CD4-positive, alpha-beta T cell treated with Interleukin-10 for 1 hour (primary cell): ENCODE measurements around the gene PLXNB2.
"Not testable (repeated sequence)": the region's sequence is repeated elsewhere in the genome, so short reads cannot be mapped to it uniquely, and the experiment has no call there.

Experiments used
- DNase-seq: peaks from one replicate; pipeline ENCODE4 v3.0.0-alpha.2; 2020

PLXNB2 gene

GRCh38 chr22:50278956-50279619, 28.4 kb downstream of the PLXNB2 start:
- DNase-seq: no peak

- no peak for DNase-seq
Observed at GRCh38 chr22:50278461-50278860, 29.0 kb downstream of the PLXNB2 start.

DNA sequence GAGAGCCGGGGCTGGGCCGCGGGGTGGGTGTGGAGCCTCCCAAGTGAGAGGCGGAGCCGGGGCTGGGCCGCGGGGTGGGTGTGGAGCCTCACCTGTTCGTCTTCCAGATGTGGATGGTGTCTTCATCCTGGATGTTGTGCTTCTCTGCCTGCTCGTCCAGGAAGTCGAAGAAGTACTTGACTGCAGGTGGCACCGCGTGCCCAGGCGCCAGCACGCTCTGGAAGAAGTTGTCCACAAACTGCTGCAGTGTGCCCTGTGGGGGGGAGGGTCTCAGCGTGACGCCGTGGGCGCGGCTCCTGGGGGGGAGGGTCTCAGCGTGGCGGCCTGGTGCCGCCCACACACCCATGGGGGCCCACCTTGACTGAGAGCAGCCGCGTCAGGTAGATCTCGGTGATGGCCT, 29.7 kb downstream of the PLXNB2 start:
- DNase-seq: no peak

GRCh38 chr22:50276143-50276542, 31.3 kb downstream of the PLXNB2 start:
- DNase-seq: peak; percentile 66

DNA sequence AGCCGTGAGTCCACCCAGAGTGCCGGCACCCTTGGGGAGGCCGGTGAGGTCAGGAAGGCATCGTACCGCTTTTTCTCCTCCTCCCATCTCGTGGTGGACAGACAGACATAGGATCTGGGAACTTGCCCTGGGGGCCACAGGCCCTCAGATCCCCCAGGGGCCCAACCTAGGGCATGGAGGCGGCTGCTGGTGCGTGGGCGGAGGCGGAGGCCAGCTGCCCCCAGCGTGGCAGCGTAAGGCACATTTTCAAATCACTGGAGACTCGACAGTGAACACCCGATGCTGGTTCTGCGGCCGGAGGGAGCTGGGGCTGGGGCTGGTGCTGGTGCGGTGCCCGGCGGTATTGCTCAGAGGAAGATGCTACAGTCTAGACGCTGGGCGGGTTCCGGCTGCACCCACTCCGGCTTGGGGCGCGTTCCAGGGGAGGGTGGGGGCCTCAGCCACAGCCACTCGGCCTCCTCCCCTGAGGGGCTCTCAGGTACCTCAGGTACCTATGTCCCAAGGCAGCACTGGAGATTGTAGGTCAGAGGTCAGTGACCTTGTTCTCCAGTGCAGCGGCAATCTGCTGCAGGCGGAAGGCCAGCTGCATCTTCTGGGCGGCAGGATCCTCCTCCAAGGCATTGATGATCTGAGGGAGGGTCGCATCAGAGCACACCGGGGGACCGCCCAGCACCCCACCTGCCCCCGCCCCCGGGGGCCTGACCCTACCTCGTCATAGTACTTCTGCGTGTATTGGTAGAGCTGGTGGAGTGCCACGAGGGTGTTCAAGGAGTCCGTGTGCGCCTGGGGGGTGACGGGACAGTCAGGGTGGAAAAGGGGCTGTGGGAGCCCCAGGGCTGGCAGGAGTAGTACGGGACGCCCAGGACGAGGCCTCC, 32.0 kb downstream of the PLXNB2 start:
- no peak for DNase-seq

- no peak for DNase-seq
Observed at GRCh38 chr22:50274771-50275170, 32.7 kb downstream of the PLXNB2 start.

- peak; percentile 62 for DNase-seq
Observed at GRCh38 chr22:50274311-50274710, 33.1 kb downstream of the PLXNB2 start.

GRCh38 chr22:50273781-50274180, 33.7 kb downstream of the PLXNB2 start:
- DNase-seq: not testable (repeated sequence)

DNA sequence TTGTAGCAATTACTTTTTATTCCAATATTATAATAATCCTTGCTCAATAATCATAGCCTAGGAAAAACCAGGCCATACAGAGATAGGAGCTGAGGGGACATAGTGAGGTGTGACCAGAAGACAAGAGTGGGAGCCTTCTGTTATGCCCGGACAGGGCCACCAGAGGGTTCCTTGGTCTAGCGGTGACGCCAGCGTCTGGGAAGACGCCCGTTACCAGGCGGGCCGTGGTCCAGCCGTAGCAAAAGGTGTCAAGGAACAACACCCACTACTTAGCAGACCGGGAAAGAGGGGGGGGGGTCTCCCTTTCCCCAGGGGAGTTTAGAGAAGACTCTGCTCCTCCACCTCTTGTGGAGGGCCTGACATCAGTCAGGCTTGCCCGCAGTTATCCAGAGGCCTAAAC, 34.1 kb downstream of the PLXNB2 start:
- DNase-seq: not testable (repeated sequence)

DNA sequence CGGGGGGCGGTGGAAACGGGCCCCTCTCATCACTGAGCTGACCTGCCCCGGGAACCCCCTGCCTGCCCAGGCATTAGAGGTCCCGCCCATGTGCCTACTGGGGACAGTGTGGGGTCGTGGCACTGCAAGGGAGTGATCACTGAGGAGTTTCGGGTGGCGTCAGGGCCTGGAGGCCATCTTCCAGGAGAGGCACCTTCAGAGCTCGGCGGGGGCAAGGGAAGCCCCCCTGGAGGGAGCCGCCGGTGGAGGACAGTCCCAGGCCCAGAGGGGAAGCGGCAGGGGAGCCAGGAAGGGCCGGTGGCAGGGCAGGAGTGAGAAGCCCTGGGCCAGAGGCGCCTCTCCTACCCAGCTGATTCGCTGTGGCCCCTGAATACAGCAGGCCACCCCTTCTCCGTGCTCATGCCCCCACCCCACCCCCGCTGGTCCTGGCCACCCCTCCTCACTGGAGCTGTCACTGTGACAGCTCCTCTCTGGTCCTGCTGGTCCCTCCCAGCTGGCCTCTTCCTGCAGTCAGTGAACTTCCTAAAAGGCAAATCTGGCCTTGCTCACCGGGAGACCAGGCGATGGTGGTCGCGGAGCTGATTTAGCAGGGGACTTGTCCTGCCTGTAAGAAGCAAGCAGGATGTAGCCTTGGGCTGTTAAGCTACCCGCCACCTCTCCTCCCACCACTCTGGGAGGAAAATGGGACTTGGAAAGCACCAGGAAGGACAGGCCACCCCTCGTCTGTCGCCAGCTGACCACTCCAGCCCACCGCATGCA, 35.2 kb downstream of the PLXNB2 start:
- no peak for DNase-seq

GRCh38 chr22:50271519-50271970, 35.9 kb downstream of the PLXNB2 start:
- peak; percentile 72 for DNase-seq

DNA sequence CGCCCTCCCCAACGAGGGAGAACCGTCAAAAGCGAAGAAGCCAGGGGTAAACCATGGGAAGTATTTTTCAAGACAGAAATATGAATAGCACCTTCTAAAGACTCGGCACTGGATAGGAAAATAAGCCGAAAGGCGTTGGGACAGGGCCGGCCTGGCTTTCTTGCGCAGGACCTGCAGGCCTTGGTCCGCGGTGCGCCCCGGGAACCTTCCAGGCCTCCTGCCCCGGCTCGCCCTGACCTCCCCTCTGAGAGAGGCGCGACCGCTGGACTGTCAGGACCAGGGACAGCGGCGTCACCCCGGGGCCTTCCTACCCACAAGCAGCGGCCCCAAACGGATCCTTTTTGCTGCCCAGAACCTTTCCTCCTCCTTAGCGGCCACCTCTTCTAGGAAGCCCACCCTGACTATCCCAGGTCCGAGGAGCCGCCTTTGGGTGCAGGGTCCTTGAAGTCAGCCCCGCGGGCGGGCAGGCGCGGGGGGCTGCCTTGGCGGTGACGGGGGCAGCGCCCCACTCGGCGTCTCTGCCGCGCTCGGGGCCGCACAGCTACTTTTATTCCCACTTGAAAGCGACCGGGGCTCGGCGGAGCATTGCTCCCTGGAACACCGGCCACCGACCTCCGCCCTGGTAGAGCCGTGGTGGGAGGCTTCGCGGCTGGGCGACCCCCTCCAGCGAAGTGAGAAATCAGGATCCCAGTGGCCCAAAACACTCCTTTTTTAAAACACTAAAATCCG, 36.6 kb downstream of the PLXNB2 start:
- DNase-seq: peak; percentile 74

GRCh38 chr22:50269970-50270665, 37.3 kb downstream of the PLXNB2 start, which contains the start of gene MAPK11:
Gene MAPK11 (minus strand): TSS chr22:50270380. CDS start chr22:50270292, 88 bp downstream.
- peak; percentile 87 for DNase-seq

- DNase-seq: no peak
Observed at GRCh38 chr22:50269573-50269969, 37.9 kb downstream of the PLXNB2 start.

GRCh38 chr22:50268655-50269113, 38.8 kb downstream of the PLXNB2 start:
- no peak for DNase-seq

DNA sequence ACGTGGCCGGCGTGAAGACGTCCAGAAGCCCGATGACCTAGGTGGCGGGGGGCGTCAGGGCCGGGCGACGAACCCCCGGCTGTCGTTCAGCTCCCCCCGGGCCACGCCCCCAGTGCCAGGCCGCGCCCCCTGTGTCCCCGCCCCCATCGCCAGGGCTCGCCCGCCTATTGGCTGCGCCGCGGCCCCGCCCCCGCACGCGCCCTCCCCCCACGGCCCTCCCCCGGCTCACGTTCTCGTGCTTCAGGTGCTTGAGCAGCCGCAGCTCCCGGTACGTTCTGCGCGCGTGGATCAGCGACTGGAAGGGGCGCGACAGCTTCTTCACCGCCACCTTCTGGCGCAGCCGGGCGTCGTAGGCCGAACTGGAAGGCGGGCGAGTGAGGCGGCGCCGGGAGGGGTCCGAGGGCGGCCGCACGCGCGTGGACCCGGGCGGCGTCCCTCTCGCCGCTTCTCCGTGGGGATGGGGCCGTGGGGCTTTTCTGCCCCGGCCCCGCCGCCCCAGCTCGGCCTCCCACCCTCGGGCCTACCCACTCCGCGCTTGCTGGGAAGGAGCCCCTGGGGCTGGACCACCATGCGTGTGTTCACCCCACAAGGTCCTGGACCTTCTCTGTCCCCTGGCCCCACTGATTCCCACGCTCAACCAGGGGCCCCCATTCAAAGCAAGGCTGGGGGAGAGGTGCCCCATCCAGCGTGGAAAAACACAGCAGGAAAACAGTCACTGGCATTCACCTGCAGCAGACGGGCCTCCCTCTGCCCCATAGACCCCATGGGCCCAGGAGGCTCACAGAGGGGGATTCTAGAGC, 39.7 kb downstream of the PLXNB2 start:
- peak; percentile 69 for DNase-seq

DNA sequence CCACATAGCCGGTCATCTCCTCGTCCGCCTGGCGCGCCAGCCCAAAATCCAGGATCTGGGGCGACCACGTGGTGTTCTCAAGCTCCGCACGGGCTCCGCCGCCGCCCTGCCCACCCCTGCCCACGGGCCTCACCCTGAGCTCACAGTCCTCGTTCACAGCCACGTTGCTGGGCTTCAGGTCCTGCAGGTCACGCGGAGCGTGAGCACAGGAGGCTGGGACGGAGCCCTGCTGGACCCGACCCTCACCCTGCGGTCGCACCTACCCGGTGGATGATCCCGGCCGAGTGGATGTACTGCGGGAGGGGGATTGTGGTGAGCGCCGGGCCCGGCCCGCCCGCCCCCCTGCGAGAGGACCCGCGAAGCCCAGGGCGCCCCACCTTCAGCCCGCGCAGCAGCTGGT, 40.5 kb downstream of the PLXNB2 start:
- DNase-seq: no peak

DNA sequence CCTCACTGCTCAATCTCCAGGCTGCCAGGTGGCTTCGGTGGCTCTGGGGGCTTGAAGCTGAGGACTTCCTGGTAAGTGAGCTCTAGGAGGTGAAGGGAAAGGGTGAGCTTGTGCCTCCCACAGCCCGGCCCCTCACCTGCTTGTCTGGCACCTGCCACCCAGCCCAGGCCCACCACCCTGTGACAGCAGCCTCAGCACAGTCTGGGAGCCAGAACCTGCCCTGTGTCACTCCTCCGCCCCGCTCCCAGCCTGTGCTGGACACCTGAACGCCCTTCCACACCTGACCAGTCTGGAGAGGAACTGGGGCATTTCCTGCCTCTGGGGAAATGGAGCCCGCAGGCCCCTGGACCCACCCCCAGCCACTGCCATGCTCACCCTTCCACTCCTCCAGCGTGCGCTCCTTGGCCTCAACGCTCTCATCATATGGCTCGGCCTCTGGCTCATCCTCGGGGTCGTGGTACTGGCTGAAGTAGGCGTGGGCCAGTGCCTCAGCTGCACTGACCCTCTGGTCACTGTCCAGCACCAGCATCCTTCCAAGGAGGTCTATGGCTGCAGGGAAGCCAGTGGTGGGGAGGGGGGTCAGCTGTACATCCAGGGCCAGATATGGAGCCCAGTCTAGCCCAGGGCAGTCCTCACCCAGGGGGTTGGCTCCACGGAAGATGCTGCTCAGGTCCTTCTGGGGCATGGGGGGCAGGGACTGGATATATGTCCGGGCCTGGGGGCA, 42.3 kb downstream of the PLXNB2 start:
- no peak for DNase-seq

DNA sequence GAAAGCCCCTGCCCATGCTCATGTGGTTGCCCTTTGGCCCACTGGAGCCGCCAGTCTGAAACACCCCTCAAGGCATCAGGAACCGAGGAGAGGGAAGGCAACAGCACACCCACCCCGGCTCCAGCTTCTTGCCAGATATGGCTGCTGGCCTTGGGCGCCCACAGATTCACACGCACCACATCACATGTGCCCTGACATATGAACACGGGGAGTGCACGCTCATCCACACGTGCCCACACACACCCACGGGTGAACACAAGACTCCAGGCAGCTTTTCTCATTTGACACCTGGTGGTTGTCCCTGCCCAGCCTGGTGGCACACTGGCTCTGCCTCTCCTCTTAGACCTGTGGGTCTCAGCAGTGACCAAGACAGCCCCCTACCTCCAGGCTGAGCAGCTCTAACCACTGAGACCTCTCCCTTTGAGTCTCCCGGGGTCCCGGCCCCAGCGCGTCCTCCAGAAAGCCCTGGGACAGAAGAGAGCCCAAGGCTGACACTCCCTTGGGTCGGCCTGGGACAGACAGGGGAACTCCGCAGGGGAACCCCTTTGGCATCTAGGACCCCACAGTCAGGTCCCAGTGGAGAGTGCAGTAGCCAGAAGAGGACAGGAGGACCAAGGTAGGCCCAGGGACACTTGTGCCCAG, 43.2 kb downstream of the PLXNB2 start:
- DNase-seq: no peak
